GM19328 (cell line): Measurements from ENCODE around the gene UROS.

Experiments used
- ATAC-seq: cut with Tn5 transposase; IDR thresholded peaks from one replicate; pipeline ENCODE4 v1.9.1; 2021; ENCODE audit warnings: mild to moderate bottlenecking, moderate library complexity; ENCODE audit not compliant: unreplicated experiment

The UROS gene

DNA sequence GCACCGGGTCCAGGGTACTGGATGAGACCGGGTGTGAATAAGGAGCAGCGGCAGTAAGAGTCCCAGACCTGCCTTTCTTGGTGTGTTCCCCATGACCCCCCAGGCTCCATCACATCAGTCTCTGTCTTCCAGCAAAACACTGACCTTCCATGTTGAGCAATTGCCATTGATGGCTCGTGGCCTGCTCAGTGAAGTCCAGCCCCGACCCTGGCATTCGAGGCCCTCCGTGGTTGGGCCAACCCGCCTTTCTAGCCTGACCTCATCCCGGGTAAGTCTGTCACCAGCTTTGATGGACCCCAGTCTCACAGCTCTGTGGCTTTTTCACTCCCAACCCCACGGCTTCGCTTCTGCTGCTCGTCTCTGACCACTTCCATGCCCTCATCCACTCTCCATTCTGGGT is 53.9 kb downstream of the UROS start:
- ATAC-seq = no peak

GRCh38 chr10:125768219-125768855 is 54.7 kb downstream of the UROS start:
- no peak for ATAC-seq

GRCh38 chr10:125766511-125766910 is 56.5 kb downstream of the UROS start:
- no peak for ATAC-seq

DNA sequence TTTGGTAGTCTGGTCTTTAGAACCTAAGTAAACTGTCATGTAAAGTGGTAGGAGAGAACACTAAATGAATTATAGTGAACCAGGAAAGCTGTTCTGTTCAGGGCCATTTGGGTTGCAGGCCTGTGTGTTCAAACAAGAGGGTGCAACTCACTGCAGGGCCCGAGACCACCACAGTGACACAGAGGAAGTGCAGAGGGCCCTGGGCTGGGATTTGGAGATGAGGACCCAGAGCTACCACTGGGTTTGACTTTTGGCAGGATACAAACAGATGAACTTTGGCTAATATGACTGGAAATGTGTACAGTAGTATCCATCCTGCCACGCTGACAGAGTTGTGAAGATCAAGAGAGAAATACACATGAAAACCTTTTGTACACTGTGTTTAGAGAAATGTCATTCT is 57.2 kb downstream of the UROS start:
- ATAC-seq = no peak

DNA sequence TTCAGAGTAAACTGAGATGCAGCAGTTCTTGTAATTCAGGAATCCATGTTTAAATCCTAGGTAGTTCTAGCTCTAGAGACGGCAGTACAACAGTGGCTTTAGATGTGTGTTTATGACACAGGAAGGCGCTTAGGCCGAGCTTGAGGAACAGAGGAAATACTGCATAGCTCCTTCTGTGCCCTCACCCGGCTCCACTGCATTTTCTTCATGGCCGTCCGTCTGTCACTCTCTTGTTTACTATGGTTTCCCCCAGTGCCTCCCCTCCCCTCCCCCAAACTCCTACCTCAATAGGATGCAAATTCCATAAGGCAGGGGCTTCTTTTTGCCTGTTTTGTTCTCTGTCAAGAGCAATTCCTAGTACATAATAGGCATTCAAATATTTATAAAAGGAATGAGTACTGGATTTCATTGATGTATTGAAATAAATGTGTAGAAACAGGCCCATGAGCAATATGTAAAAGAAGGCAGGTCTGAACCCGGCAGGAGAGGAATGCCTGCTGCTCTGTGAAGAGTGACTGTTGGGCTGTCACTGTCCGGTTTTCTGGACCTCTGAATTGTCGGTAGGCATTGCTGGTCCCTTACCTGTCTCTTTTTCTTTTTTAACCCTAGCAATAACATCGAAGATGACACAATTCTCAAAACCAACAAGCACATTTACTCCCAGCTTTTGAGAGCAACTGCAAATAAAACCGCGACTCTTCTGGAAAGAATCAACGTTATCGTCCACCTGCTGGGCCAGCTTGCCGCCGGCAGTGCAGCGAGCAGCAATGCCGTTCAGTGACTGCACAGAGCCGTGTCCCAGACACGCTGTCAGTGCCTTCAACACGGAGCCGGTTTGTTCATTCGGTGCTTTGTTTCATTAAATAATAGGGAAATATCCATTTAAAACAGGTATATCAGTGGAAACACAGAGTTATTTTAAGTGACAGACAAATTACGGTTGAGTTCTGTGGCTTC is 60.1 kb downstream of the UROS start:
- ATAC-seq = no peak

DNA sequence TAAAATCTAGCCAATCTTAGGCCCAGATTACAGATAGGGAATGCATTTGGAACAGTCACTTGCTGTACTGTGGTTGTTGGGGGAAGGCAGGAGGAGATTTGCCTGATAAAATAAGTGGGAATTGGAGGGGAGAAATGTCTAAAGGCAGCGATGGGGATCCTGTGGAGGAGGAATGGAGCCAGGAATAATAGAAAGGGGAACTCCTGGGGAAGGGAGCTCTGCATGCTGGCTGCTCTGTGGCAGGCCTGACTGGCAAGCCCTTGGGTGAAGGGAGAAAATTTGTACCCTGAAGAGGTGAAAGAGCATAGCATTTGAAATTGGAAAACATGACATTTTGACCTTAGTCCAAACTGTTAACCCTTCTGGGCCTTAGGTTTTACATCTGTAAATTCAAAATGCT is 61.1 kb downstream of the UROS start:
- no peak for ATAC-seq

- ATAC-seq = no peak
Measured at GRCh38 chr10:125757742-125758141, 65.3 kb downstream of the UROS start.

GRCh38 chr10:125756853-125757487 is 66.1 kb downstream of the UROS start:
- ATAC-seq = no peak

- ATAC-seq = no peak
Measured at GRCh38 chr10:125756196-125756595, 66.9 kb downstream of the UROS start.

- ATAC-seq = no peak
Measured at GRCh38 chr10:125747417-125747816, 75.6 kb downstream of the UROS start.

DNA sequence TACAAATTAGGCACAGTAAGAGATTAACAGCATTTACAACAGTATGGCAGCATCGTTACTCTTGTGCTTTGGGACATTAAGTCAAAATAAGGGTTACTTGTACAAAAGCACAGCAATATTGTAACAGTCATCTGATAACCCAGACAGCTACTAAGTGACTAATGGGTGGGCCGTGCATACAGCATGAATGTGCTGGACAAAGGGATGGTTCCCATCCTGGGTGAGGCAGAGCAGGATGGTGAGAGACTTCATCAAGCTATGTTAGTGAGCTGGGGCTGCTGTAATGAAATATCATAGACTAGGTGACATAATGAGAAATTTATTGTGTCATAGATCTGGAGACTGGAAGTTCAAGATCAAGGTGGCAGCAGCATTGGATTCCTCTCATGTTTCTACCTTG is 78.1 kb downstream of the UROS start:
- ATAC-seq = no peak

DNA sequence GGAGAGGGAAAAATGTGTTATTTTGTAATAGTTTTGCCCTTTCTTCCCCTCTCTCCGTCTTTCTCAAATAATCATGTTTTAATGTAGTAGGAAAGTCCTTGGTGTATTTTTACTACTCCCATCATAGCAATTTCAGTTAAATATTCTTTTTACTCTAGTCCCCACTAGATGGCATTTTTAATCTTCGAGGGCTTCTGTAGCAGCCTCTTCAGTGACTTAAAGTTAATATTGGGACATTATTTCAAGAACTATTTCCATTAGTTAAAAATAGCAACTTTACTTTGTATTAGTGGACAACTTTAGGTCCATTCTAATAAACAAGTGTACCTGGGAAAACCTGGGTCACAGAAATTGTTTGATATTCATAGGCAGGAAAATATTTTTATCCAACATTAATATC is 80.6 kb downstream of the UROS start:
- no peak for ATAC-seq

GRCh38 chr10:125739994-125740679 is 82.9 kb downstream of the UROS start:
- ATAC-seq = no peak
